ENCODE measurements around the gene CNEP1R1.
"Not testable (repeated sequence)": the region's sequence is repeated elsewhere in the genome, so short reads cannot be mapped to it uniquely, and the experiment has no call there.

CNEP1R1 gene

GRCh38 chr16:50024684-50025536 lies at the start of gene CNEP1R1:
Gene CNEP1R1 (plus strand): TSS chr16:50025225. CDS start chr16:50025316, 91 bp downstream.
- peak; percentile 88 to 98 (median 95) for DNase-seq

DNA sequence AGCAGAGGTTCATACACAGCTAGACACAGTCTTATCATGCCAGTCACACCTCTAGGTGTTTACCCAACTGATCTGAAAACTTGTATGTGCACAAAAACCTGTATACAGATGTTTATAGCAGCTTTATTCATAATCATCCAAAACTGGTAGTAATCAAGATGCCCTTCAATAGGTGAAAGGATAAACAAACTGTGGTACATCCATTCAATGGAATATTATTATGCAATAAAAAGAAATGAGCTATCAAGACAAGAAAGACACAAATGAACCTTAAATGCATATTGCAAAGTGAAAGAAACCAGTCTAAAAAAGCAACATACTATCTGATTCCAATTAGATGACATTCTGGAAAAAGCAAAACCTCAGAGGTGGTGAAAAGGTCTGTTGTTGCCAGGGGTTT lies 47.6 kb upstream of the CNEP1R1 start:
- DNase-seq: no peak

GRCh38 chr16:49978569-49979326 lies 46.3 kb upstream of the CNEP1R1 start:
- no peak for DNase-seq

DNA sequence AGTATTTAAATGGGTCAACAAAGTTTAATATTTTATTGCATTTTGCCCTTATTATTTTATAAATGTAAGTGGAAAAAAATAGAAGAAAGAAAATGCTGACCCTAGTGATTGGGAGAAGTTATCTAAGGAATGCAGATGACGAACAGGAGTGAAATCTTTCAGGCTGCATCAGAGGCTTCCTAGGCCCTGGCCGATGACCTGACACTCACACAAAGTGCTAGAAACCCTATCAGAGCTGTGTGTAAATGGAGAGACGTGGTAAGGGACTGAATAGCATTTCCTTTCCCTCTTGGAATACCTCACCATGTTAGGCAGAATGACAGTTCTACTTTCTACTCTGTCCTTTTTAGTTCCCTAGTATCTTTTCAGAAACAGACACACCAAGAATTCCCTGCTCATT lies 44.9 kb upstream of the CNEP1R1 start:
- no peak for DNase-seq

DNA sequence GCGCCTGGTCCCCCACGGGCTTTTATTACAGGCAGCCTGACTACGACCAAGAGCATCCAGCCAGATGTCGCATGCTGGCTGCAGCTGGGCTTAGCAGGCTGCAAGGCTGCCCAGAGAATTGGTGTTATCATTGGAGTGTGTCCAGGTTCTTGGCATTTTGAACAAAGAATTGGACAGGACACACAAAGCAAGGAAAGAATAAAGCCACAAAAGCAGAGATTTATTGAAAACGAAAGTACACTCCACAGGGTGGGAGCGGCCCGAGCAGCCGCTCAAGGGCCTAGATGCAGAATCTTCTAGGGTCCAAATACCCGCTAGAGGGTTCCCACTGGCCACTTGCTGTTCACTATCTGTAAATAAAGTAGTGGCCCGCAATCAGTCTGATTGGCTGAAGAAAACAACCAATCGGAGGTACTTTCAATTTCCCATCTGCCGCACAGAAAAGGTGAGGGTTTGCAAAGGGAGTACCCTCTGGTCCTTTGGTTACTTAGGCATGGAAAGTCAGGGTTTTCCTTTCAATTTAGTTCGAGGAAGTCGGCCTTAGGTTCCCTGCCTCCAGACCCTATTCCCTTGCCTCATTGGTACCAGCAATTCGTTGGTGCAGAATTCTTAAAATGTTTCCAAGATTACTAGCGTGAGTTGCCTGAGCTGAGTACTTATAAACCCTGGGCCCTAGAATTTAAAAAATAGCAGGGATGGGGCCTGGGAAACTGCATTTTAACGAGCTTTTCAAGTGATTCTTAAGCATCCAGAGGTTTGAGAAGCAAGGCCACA lies 38.5 kb upstream of the CNEP1R1 start:
- DNase-seq: peak in 1 of 3 experiments; percentile 40

GRCh38 chr16:49987381-49987780 lies 37.6 kb upstream of the CNEP1R1 start:
- DNase-seq: no peak

DNA sequence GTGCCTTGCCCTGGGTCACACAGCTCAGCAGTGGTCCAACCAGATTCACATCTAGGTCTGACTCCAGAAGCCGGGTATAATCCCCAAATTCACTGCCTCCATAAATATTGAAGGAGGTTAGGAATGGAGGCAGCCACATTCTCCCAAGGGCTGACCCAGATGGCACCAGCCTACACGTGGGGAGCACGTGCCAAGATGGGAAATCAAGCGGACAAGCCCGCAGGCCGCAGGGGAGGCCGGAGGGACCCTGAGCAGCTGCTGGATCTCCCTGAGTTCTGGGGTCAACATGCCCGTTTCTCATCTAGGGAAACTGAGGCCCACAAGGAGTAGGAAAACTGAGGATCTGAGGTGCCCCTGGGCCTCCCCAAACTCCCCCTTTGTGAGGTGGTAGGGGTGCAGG lies 32.2 kb upstream of the CNEP1R1 start:
- DNase-seq: no peak

DNA sequence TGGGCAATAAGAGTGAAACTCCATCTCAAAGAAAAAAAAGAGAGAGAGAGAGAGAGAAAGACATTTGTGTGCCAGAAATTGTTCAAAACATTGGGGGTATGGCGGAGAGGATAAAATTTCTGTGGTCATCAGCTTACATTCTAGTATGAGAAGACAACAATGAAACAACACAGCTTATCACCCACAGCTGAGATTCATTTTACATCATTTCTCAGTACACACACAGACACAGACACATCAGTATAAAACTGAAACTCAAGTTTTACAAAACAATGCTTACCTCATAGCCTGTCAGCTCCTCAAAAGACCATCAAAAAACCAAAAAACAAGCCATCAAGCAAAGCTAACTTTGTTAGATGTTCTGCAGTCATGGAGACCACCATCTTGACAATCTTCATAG lies 31.4 kb upstream of the CNEP1R1 start:
- no peak for DNase-seq

DNA sequence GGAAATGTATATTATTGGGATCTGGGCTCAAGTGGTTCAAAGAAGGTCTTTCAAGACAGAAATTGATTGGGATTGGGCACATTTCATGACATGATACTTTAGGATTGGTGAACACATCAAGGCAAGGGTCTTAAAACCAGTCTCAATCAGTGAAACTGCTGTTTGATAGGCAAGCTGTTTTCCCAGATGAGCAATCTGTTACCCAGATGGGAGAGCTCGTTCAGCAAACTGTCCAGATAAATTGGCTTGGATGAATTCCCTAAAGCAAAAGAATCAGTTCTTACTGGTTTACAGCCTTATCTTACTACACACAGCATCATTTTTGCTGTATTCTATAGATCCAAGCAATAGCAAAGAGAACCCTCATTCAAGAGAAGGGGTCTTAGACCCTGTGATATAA lies 31.0 kb upstream of the CNEP1R1 start:
- no peak for DNase-seq

DNA sequence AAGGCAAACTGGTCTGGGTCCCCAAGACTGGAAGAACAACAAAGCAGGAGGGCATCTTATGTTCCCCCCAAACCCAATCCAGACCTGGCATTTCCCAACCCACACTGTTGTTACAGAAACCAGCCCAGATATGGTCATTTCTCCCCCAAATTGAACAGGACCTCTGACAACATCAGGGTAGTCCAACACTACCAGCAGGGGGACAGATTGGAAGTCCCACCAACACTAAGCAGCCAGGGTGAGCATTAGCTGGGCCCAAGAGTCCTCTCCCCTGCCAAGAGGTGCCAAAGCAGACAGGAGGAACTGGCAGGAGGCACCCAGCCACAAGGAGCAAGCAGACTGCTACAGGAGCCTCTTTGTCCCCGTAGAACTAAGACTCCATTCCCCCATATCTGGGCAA lies 29.3 kb upstream of the CNEP1R1 start:
- no peak for DNase-seq

- no peak for DNase-seq
Observed at GRCh38 chr16:49997721-49998251, 27.2 kb upstream of the CNEP1R1 start.

DNA sequence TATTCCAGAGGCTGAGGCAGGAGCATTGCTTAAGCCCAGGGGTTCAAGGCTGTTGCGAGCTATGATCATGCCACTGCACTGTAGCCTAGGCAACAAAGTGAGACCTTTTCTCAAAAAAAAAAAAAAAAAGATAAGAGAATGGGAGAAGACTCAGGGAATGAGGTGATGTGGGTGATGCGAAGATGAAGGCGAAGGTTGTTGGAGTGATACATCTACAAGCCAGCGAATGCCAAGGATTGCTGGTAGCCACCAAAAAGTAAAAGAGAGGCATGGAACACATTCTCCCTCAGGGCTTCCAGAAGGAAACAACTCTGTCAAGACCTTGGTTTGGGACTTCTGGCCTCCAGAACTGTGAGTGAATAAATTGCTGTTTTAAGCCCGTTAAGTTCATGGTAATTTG lies 26.0 kb upstream of the CNEP1R1 start:
- no peak for DNase-seq

DNA sequence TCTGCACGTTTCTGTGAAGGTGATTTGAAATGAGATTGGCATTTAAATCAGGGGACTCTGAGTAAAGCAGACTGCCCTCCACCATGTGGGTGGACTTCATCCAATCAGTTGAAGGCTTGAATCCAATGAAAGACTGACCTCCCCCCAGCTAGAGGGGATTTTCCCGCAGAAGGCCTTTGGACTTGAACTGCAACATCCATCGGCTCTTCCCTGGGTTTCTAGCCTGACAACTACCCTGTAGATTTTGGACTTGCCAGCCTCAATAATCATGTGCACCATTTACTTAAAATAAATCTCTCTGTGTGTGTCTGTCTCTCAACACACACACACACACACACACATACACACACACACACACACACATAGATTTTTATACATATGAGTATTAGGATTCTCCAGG lies 23.9 kb upstream of the CNEP1R1 start:
- DNase-seq: no peak

GRCh38 chr16:50002190-50002589 lies 22.8 kb upstream of the CNEP1R1 start:
- no peak for DNase-seq

GRCh38 chr16:50004239-50004638 lies 20.8 kb upstream of the CNEP1R1 start:
- no peak for DNase-seq

- no peak for DNase-seq
Observed at GRCh38 chr16:50006964-50007363, 18.1 kb upstream of the CNEP1R1 start.

- no peak for DNase-seq
Observed at GRCh38 chr16:50007744-50008143, 17.3 kb upstream of the CNEP1R1 start.

- no peak for DNase-seq
Observed at GRCh38 chr16:50010212-50010611, 14.8 kb upstream of the CNEP1R1 start.

DNA sequence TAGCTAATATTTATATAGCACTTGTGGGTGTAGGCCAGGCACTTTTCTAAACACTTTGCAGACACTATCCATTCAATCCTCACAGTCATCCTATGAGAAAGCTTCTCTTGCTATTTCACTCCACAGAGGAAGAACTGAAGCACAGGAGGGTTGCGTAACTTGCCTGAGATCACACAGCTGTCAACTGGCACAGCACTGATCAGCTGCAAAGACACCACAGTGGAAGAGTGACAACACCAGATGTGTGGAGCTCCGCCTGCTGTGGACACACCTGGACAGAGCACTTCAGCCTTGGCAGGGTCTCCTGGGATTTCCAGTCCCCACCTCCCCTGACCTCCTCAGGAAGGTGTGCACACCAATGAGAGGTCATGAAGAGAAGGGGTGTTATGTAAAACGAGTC lies 13.3 kb upstream of the CNEP1R1 start:
- no peak for DNase-seq

DNA sequence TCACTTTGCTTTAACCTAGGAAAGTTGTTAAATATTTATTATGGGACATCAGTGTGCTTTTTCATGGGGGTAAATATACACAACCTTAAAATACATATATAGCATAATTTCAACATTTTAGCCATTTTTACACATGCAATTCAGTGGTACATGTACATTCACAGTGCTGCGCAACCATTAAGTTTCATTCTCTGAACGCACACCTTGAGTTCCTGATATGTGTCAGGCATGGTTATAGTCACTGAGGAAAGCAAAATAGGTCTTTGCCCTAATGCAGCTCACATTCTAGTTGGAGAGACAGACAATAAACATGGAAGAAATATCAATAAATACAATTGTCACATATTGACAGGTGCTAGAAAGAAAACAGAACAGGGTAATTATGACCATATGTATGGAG lies 12.8 kb upstream of the CNEP1R1 start:
- DNase-seq: no peak

DNA sequence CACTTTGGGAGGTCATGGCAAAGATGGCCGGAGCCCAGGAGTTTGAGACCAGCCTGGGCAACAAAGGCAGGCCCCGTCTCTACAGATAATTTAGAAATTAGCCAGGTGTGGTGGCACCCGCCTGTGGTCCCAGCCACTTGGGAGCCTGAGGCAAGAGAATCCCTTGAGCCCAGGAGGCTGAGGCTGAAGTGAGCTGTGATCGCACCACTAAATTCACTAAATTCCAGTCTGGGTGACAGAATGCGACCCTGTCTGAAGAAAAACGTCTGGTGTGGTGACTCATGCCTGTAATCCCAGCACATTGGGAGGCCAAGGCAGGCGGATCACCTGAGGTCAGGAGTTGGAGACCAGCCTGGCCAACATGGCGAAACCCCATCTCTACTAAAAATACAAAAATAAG lies 10.8 kb upstream of the CNEP1R1 start:
- not testable (repeated sequence) for DNase-seq

GRCh38 chr16:50015631-50016030 lies 9.4 kb upstream of the CNEP1R1 start:
- no peak for DNase-seq

GRCh38 chr16:50017553-50017952 lies 7.5 kb upstream of the CNEP1R1 start:
- DNase-seq: no peak

Measured in NCI-H1417 (cell line).